CD4-positive, alpha-beta T cell treated with Interferon gamma for 1 hour (primary cell): Measurements from ENCODE around the gene GPR42.
"Not testable (repeated sequence)": the region's sequence is repeated elsewhere in the genome, so short reads cannot be mapped to it uniquely, and the experiment has no call there.

Source experiments
- DNase-seq: peaks from one replicate; pipeline ENCODE4 v3.0.0-alpha.2; 2020

GPR42 gene

DNA sequence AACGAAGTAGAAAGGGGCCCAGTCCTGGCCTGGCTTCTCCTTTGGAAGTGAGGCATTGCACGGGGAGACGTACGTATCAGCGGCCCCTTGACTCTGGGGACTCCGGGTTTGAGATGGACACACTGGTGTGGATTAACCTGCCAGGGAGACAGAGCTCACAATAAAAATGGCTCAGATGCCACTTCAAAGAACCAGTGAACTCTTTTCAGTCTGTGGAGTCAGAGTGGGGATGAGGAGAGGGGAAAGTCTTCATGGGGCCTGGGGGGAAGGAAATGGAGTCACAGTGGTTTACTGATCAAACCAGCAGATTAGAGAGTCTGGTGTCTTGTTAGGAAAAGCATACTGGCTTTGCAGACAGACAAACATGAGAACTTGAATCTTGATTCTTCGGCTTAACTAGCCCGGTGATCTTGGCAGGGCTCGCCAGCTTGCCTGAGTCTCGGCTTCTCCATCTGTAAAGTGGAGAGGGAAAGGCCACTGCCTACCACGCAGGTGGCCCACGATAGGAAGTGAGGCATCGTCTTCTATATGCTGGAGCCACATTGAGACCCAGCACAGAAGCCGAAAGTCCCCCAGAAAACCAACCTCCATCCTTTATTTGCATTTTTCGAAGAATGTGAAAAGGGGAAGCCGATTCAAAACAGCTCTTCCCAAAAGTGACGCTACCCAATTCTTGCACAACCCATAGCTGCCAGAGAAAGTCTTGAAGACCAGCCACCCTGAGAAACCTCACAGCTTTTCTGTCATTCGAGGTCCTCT lies 23.5 kb upstream of the GPR42 start, which contains the start of gene FFAR1:
TSS of gene FFAR1 (plus strand) at position 732 of the 759 bp plus-strand sequence. CDS start 3,650 bp downstream, outside the sequence.
- peak; percentile 69 for DNase-seq

DNA sequence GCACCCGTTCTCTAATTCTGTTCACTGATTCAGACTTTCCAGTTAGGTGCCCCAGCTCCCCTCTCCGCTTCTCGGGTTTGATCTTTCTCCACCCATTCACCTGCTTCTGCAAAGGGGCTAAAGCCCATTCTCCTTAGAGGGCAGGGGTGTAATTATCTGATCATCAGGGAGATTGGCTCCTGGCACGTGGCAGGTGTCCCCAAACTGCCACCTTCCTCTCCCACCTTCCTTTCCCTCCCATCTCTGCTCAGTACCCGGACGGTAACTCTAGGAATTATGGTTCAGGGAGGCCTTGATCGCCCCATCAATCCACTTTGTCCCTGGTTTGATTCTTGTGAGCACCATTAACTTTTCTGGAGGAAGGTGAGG lies 23.0 kb upstream of the GPR42 start:
- DNase-seq = no peak

DNA sequence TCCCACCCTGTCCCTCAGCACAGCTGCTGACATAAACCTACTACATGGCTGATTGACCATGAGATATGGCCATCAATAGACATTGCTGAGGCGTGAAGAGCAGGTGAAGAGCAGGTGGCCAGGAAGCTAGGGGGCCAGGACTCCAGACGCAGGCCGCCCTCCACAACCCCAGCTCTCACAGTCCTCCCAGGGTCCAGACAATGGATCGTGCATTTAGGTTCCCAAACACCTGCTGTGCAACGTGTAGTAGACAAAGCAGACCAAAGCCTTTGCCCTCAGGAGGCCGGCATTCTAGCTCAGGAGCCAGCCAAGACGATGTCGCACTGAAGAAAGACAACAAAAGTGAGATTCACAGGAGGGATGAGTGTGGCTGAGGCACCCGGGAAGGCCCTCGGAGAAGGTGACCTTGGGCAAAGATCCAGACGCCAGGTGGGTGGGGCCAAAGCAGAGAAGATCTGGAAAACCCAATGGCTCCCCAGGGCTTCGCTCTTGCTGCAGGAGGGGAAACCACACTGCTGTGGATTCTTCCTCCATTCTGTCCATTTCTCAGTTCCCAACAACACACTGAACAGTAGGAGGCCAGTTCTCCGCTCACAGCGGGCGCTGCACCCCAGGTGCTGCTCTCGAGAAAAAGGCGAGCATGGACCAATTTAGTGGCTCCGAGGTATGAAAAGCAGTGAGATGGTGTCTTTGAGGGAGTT lies 21.8 kb upstream of the GPR42 start:
- no peak for DNase-seq

DNA sequence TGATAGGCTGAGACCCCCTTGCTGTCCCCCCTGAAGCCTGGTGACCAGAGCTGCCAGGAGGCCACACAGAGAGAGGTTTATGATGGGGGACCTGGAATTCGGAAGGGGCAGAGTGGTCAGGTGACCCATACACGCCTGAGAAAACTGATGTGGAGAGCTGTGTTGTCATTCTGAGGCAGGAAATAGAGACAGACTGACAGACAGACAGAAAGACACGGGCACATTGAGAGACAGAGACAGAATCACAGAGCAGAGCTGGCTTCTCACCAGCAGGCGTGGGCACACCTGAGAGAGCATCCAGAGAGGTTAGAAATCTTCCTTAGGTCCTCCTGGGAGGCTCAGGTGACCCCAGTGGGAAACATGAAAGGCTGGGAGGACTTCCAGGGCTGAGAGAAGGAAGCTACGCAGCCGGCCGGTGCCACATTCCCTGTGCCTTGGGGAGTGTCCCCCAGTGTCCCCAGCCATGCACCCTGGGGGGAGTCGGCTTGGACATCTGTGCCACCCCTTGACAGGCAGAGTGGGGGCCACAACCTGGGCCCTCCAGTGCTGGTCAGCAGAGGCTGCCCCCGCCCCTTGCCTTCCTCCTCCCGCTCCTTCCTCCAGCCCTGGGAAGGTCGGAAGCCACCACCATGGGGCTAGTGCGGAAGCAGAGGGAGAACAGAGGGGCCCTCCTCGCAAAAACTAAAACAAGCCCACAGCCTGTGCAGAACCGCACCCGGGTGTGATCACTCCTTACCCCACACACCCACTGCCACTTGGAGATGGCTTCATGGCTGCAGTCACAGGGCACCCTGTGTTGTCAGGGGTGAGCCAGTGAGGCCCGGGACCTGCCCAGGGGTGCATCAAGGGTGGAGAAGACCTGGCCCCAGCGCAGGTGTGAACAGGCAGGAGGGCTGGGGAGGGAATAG lies 21.0 kb upstream of the GPR42 start:
- DNase-seq = no peak

DNA sequence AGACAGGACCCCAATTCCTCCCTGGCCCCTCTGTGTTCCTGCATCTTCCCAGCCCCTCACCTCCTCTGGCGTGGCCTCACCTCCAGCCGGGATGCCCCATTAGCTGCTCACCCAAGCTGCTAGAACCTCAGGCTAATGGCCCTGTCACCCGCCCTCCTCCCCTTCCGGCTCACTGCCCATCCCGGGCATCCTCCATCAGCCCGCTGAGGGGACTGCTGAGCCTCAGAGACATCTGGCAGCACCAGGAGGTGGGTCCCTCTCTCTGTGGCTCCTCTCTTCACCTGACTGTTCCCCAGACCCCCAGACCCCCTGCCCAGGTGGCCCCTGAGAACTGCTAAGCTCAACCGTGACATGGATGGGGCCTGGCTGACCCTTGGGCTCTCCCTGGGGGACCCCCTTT lies 20.3 kb upstream of the GPR42 start:
- DNase-seq = no peak

- DNase-seq = no peak
Observed at GRCh38 chr19:35351411-35352176, 19.3 kb upstream of the GPR42 start.

GRCh38 chr19:35352177-35352447 lies 18.8 kb upstream of the GPR42 start:
- DNase-seq = no peak

- peak; percentile 69 for DNase-seq
Observed at GRCh38 chr19:35352448-35353304, 18.2 kb upstream of the GPR42 start.

DNA sequence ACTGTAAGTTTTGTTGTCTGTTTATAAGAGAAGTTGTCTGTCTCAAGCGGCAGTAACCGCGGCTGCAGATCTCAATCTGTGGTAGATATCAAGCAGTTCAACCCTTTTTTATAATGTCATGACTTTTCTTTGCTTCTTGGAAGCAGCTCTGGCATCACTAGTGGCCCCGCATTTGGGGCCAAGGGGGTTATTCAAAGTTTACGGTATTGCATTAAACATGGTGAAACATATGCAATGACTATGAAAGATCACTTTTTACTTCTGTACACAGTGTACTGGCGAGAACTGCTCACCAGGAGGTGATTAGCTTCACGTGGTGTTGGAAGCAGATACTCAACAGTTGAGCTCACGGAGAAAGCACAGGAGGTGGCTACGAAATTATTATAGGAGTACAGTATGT lies 17.2 kb upstream of the GPR42 start:
- peak; percentile 39 for DNase-seq

DNA sequence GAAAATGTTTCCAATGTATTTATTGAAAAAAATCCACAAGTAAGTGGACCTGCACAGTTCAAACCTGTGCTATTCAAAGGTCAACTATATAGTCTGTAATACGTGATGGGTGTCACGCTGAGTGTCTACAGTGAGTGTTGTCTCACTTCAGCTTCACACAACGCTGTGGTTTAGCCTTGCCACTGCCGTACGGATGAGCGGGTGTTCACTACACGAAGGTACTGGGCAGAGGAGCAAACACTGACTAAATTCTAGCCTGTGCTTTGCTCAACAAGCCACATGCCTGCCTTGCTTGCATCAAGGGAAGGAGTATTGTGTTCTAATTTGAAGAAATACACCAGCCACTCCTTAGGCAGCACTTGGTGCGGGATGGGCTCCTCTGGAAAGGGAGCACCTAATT lies 16.0 kb upstream of the GPR42 start:
- DNase-seq = no peak

DNA sequence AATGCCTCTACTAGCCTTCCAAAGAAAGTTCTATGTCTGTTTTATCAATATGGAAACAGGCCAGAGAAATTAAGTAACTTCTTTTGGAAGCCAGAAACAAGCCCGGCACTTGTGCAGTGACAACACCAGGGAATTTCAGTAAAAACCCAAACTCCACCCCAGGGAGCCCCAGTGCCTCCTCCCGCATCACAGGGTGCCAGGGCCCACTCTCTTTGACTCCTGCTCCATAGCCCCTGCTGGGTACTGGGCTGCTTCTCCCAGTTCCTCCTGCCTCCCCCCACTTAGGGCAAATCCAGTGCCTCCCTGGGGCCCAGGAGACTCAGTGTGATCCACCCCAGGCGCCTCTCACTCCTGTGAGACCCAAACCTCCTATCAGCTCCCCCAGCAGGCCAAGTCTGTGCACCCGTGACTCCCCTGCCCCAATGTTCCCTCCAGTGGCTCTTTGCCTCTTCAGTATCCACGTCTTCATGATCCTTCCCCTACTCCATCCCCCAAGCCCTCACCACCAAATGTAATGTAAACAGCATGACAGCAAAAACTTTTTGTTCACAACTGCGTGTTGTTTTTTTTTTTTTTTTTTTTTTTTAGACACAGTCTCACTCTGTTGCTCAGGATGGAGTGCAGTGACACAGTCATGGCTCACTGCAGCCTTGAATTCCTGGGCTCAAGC lies 14.9 kb upstream of the GPR42 start:
- no peak for DNase-seq

GRCh38 chr19:35357867-35358573 lies 12.8 kb upstream of the GPR42 start, which contains the start of gene FFAR3:
Gene FFAR3, plus strand, starts transcription at chr19:35358460. Its CDS starts 431 bp downstream, at chr19:35358891.
- peak; percentile 75 for DNase-seq

GRCh38 chr19:35358834-35359233 lies 12.0 kb upstream of the GPR42 start:
- not testable (repeated sequence) for DNase-seq

DNA sequence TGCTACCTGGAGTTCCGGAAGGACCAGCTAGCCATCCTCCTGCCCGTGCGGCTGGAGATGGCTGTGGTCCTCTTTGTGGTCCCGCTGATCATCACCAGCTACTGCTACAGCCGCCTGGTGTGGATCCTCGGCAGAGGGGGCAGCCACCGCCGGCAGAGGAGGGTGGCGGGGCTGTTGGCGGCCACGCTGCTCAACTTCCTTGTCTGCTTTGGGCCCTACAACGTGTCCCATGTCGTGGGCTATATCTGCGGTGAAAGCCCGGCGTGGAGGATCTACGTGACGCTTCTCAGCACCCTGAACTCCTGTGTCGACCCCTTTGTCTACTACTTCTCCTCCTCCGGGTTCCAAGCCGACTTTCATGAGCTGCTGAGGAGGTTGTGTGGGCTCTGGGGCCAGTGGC lies 11.5 kb upstream of the GPR42 start:
- not testable (repeated sequence) for DNase-seq

- not testable (repeated sequence) for DNase-seq
Observed at GRCh38 chr19:35360081-35360480, 10.8 kb upstream of the GPR42 start.

DNA sequence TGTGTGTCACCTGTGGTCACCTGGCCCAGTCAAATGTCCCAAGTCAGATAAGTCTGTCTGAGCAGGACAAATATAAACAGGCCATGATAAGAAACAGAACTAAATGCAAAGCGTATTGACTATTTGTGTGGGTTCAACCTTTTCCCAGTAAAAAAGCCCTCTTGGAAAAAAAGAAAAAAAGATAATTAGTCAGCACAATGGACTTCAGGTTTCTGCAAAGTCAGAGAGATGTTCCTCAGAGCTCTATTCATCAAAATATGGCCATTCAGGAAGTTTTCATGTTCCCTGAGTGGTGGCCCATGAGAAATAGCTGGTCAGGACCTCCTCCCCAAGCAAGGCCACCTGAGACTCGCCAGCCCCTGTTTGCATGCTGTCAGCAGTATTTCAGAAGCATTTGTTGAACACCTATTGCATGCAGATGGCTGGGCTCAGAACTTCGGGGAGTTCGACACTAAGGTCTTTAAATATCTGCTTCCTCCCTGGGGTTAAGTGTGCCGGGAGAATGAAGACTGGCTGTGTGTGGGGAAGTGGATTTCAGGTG lies 9.9 kb upstream of the GPR42 start:
- DNase-seq = no peak

- no peak for DNase-seq
Observed at GRCh38 chr19:35362261-35363000, 8.4 kb upstream of the GPR42 start.

DNA sequence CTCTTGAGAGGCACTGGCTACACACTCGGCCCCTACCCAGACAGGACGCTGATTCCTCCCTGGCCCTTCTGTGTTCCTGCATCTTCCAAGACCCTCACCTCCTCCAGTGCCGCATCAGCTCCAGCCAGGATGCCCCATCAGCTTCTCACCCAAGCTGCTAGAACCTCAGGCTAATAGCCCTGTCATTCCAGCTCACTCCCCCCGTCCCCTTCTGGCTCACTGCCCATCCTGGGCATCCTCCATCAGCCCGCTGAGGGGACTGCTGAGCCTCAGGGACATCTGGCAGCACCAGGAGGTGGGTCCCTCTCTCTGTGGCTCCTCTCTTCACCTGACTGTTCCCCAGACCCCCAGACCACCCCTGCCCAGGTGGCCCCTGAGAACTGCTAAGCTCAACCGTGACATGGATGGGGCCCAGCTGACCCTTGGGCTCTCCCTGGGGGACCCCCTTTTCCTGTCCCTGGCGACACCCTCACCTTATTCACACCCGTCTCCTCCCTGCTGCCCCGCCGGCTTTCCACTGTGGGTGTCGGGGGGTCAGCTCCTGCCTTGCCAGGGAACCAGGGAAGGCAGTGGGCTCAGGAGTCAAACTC lies 7.8 kb upstream of the GPR42 start:
- no peak for DNase-seq
